Measurements from ENCODE around the gene LRRC32. TPM values are rescaled to one million over a fixed set of nuclear protein-coding genes. Genes with fewer than 3 reads are reported as not detected.
"Not testable (repeated sequence)": the region's sequence is repeated elsewhere in the genome, so short reads cannot be mapped to it uniquely, and the experiment has no call there.

LRRC32 gene
- polyA plus RNA-seq, 1 donor from 2014 or later: not detected

DNA sequence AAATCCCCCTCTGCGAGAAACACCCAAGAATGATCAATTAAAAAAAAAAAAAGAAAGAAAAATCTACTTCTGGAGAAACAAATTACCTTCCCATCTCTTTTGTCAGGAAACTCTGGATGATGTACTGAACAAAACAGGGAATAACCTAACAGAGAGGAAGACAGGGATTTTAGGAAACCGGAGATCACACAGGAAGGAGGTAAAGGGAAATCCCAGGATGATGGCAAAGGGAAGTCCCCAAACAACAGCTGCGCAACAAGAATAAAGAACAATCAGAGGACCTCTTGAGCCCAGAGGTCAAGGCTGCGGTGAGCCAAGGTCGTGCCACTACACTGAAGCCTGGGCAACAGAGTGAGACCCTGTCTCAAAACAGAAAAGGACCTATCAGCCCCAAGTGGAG is 50.7 kb downstream of the LRRC32 start:
- H3F3A ChIP-seq (ENCODE audit: insufficient read depth, low read length, poor library complexity, severe bottlenecking); H3K9ac ChIP-seq (ENCODE audit: low read length); H3K9me3 ChIP-seq (ENCODE audit: low read length); H2AFZ ChIP-seq (ENCODE audit: low read depth, low read length); H3K27ac ChIP-seq (ENCODE audit: low read length); H3K4me3 ChIP-seq (ENCODE audit: low read length); H3K4me2 ChIP-seq (ENCODE audit: low read length); H3K9me2 ChIP-seq (ENCODE audit: insufficient read depth, low read length); H3K27me3 ChIP-seq (ENCODE audit: insufficient read depth, low read depth, low read length); H4K20me1 ChIP-seq (ENCODE audit: insufficient read depth); H3K79me2 ChIP-seq (replicated peaks; ENCODE audit: insufficient read depth, low read length); H3K36me3 ChIP-seq (ENCODE audit: insufficient read depth, low read length): not testable (repeated sequence)

DNA sequence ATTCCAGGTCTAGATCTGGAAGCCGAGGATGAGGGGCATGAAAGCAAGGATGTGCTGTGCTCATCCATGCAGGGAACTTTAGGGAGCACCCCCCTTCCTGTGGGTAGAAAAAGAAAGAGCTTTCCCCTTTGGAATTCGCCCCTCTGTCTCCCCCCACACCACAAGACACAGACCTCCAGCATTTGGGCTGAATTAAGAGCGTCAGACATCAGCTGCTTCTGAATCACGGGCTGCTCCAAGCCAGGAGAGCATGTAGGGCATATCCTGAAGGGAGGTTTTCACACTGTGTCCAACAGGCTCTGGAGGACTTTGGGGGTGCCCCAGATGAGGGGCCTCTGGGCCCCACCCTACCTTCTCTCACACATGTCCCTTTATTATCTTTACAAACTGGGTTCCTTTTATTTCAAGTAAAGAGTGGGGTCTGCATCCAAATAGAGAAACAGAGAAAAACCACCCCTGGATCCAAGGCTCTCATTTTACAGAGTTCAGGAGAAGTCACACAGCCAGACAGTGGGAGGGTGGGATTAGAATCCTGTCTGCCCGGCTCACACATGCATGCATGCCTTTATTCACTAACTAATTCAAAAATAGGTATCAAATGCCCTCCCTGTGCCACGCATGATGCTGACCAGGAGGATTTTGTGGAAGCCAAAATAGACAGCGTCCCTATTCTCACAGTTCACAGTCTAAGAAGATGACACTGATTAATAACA is 52.8 kb downstream of the LRRC32 start:
- Histone ChIP-seq H3K36me3 (ENCODE audit: insufficient read depth, low read length) (no peaks in the 10 kb centered on the region), H3K27me3 (ENCODE audit: insufficient read depth, low read depth, low read length) (no peaks in the 10 kb centered on the region), H3K9me2 (ENCODE audit: insufficient read depth, low read length) (no peaks in the 10 kb centered on the region), H4K20me1 (ENCODE audit: insufficient read depth) (no peaks in the 10 kb centered on the region), H3K9me3 (ENCODE audit: low read length) (peaks cover 4% of the 10 kb centered on the region), H3K4me3 (ENCODE audit: low read length) (no peak overlapping the region), H3K27ac (ENCODE audit: low read length) (no peak overlapping the region), H3K79me2 (replicated peaks; ENCODE audit: insufficient read depth, low read length) (no peaks in the 10 kb centered on the region), H3K4me2 (ENCODE audit: low read length) (no peak overlapping the region), H2AFZ (ENCODE audit: low read depth, low read length) (no peak overlapping the region), H3F3A (ENCODE audit: insufficient read depth, low read length, poor library complexity, severe bottlenecking) (no peaks in the 10 kb centered on the region), H3K9ac (ENCODE audit: low read length) (no peak overlapping the region)
- TF ChIP-seq POLR2AphosphoS5 (IDR thresholded peaks at IDR 0.05) (no peak), SMC3 (conservative IDR thresholded peaks at IDR 0.05; ENCODE audit: poor library complexity) (no peak), EP300 (conservative IDR thresholded peaks at IDR 0.05; ENCODE audit: poor library complexity, severe bottlenecking) (no peak), EZH2 (IDR thresholded peaks at IDR 0.05; ENCODE audit: borderline replicate concordance, insufficient read depth, low read length, poor library complexity, severe bottlenecking) (no peak), MXI1 (conservative IDR thresholded peaks at IDR 0.05; ENCODE audit: poor library complexity, severe bottlenecking) (no peak), TAF1 (IDR thresholded peaks at IDR 0.05; ENCODE audit: low read depth) (no peak)
- TF ChIP-seq, protein P1, sequence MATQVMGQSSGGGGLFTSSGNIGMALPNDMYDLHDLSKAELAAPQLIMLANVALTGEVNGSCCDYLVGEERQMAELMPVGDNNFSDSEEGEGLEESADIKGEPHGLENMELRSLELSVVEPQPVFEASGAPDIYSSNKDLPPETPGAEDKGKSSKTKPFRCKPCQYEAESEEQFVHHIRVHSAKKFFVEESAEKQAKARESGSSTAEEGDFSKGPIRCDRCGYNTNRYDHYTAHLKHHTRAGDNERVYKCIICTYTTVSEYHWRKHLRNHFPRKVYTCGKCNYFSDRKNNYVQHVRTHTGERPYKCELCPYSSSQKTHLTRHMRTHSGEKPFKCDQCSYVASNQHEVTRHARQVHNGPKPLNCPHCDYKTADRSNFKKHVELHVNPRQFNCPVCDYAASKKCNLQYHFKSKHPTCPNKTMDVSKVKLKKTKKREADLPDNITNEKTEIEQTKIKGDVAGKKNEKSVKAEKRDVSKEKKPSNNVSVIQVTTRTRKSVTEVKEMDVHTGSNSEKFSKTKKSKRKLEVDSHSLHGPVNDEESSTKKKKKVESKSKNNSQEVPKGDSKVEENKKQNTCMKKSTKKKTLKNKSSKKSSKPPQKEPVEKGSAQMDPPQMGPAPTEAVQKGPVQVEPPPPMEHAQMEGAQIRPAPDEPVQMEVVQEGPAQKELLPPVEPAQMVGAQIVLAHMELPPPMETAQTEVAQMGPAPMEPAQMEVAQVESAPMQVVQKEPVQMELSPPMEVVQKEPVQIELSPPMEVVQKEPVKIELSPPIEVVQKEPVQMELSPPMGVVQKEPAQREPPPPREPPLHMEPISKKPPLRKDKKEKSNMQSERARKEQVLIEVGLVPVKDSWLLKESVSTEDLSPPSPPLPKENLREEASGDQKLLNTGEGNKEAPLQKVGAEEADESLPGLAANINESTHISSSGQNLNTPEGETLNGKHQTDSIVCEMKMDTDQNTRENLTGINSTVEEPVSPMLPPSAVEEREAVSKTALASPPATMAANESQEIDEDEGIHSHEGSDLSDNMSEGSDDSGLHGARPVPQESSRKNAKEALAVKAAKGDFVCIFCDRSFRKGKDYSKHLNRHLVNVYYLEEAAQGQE (IDR thresholded peaks at IDR 0.05; ENCODE audit: borderline replicate concordance): no peak

DNA sequence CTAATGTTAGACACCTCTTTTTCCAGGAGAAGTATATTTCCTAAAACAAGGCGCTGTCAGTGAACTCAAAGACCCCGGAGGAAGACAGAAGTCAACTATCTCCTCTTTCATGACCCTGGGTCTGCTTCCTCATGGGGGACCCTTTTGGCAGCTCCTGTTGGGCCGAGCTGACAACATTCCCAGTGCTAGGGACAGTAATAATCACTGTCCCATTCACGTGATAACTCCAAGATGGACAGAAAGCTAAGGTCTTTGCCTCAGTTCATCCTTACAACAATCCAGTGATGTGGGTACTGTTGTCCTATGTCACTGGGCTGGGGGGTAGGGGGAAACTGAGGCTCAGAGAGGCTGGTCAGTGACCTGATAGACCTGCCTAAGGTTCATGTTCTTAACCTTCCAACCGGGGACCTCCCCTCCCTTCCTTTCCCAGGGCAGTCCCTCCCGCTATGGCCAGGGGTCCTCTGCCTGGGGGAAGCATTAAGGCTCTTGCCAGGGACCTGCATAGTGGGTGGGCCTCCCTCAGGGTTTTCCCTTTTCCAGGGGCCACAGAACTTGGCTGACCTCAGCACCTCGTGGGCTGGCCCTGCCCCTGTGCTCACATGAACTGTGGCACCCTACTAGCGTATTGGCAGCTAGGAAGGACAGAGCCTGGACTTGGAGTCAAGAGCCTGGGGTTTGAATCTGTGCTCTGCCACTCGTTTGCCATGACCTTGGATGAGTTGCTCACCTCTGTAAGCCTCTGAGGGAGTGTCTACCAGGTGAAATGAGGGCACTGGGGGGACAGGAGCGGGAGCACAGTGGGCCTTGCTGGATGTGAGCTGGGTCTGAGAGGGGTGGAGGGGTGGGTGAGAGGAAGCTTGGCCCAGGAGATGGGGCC is 53.6 kb downstream of the LRRC32 start:
- Histone ChIP-seq H3K79me2 (replicated peaks; ENCODE audit: insufficient read depth, low read length) (no peaks in the 10 kb centered on the region), H2AFZ (ENCODE audit: low read depth, low read length) (no peak overlapping the region), H3K9me3 (ENCODE audit: low read length) (peaks cover 4% of the 10 kb centered on the region), H3K27ac (ENCODE audit: low read length) (no peak overlapping the region), H3K27me3 (ENCODE audit: insufficient read depth, low read depth, low read length) (no peaks in the 10 kb centered on the region), H3K9me2 (ENCODE audit: insufficient read depth, low read length) (no peaks in the 10 kb centered on the region), H3F3A (ENCODE audit: insufficient read depth, low read length, poor library complexity, severe bottlenecking) (no peaks in the 10 kb centered on the region), H3K36me3 (ENCODE audit: insufficient read depth, low read length) (no peaks in the 10 kb centered on the region), H4K20me1 (ENCODE audit: insufficient read depth) (no peaks in the 10 kb centered on the region), H3K4me3 (ENCODE audit: low read length) (no peak overlapping the region), H3K4me2 (ENCODE audit: low read length) (no peak overlapping the region), H3K9ac (ENCODE audit: low read length) (no peak overlapping the region)
- TF ChIP-seq TAF1 (IDR thresholded peaks at IDR 0.05; ENCODE audit: low read depth): no peak
- TF ChIP-seq SMC3 (conservative IDR thresholded peaks at IDR 0.05; ENCODE audit: poor library complexity): no peak
- TF ChIP-seq POLR2AphosphoS5 (IDR thresholded peaks at IDR 0.05): no peak
- TF ChIP-seq EZH2 (IDR thresholded peaks at IDR 0.05; ENCODE audit: borderline replicate concordance, insufficient read depth, low read length, poor library complexity, severe bottlenecking): no peak
- TF ChIP-seq EP300 (conservative IDR thresholded peaks at IDR 0.05; ENCODE audit: poor library complexity, severe bottlenecking): no peak

Data from neural cell (in vitro differentiated cells).